ENCODE data around the gene LCORL. TPM values are rescaled to one million over a fixed set of nuclear protein-coding genes. Genes with fewer than 3 reads are reported as not detected.

LCORL gene
- total RNA-seq, 3 donors from 2014 or later: 17.6 to 21.9 (median 19.0) TPM

GRCh38 chr4:17930256-17930655, 91.3 kb downstream of the LCORL start:
- ATAC-seq: no peak
- Histone ChIP-seq H3K4me1 (ENCODE audit: low read depth) (no peaks in the 10 kb centered on the region), H3K36me3 (ENCODE audit: low read depth) (no peaks in the 10 kb centered on the region), H3K9me3 (peaks cover 22% of the 10 kb centered on the region), H3K4me3 (no peak overlapping the region)
- intact Hi-C loops (cut with DNase I, micrococcal nuclease): no loop called here
- no peak for TF ChIP-seq CTCF (IDR thresholded peaks at IDR 0.05)
- DNase-seq: no peak

GRCh38 chr4:17924189-17924588, 97.4 kb downstream of the LCORL start:
- intact Hi-C loops (cut with DNase I, micrococcal nuclease): no loop called here
- DNase-seq (no peak), ATAC-seq (no peak)
- Histone ChIP-seq H3K9me3 (peaks cover 6% of the 10 kb centered on the region), H3K4me1 (ENCODE audit: low read depth) (no peaks in the 10 kb centered on the region), H3K36me3 (ENCODE audit: low read depth) (no peaks in the 10 kb centered on the region), H3K4me3 (no peak overlapping the region)
- no peak for TF ChIP-seq CTCF (IDR thresholded peaks at IDR 0.05)

GRCh38 chr4:17921451-17921850, 100.1 kb downstream of the LCORL start:
- no peak overlapping the region for H3K4me3 ChIP-seq
- DNase-seq (no peak), ATAC-seq (no peak)
- no peak for TF ChIP-seq CTCF (IDR thresholded peaks at IDR 0.05)
- H3K36me3 ChIP-seq (ENCODE audit: low read depth): no peaks in the 10 kb centered on the region
- no peaks in the 10 kb centered on the region for H3K9me3 ChIP-seq
- no peaks in the 10 kb centered on the region for H3K4me1 ChIP-seq (ENCODE audit: low read depth)
- intact Hi-C loops (cut with DNase I, micrococcal nuclease): no loop called here

- TF ChIP-seq CTCF (IDR thresholded peaks at IDR 0.05): no peak
- no peaks in the 10 kb centered on the region for H3K9me3 ChIP-seq
These were observed 100.9 kb downstream of the LCORL start for GRCh38 chr4:17920681-17921080.

GRCh38 chr4:17915439-17915838, 106.1 kb downstream of the LCORL start:
- Histone ChIP-seq H3K4me3 (no peak overlapping the region), H3K36me3 (ENCODE audit: low read depth) (no peaks in the 10 kb centered on the region), H3K4me1 (ENCODE audit: low read depth) (no peaks in the 10 kb centered on the region), H3K9me3 (no peaks in the 10 kb centered on the region)
- TF ChIP-seq CTCF (IDR thresholded peaks at IDR 0.05): no peak
- DNase-seq: no peak
- ATAC-seq: no peak
- intact Hi-C loops (cut with DNase I, micrococcal nuclease): no loop called here

More at GRCh38 chr4:17920681-17921080, 100.9 kb downstream of the LCORL start:
- no peak for ATAC-seq
- H3K4me3 ChIP-seq: no peak overlapping the region
- intact Hi-C loops (cut with DNase I, micrococcal nuclease): no loop called here
- no peaks in the 10 kb centered on the region for H3K4me1 ChIP-seq (ENCODE audit: low read depth)
- no peak for DNase-seq
- no peaks in the 10 kb centered on the region for H3K36me3 ChIP-seq (ENCODE audit: low read depth)

- DNase-seq (no peak), ATAC-seq (no peak)
- H3K4me1 ChIP-seq (ENCODE audit: low read depth): no peaks in the 10 kb centered on the region
- no peak for TF ChIP-seq CTCF (IDR thresholded peaks at IDR 0.05)
- no peak overlapping the region for H3K4me3 ChIP-seq
- no peaks in the 10 kb centered on the region for H3K36me3 ChIP-seq (ENCODE audit: low read depth)
- intact Hi-C loops (cut with DNase I, micrococcal nuclease): no loop called here
- H3K9me3 ChIP-seq: no peaks in the 10 kb centered on the region
These were observed 109.5 kb downstream of the LCORL start for GRCh38 chr4:17912011-17912410.

All from mucosa of descending colon (tissue), 3 donors.